ENCODE data around the gene ARHGEF40. TPM values are rescaled to one million over a fixed set of nuclear protein-coding genes. Genes with fewer than 3 reads are reported as not detected.

Gene ARHGEF40
- total RNA-seq, 1 donor from 2014 or later = 65.8 TPM

DNA sequence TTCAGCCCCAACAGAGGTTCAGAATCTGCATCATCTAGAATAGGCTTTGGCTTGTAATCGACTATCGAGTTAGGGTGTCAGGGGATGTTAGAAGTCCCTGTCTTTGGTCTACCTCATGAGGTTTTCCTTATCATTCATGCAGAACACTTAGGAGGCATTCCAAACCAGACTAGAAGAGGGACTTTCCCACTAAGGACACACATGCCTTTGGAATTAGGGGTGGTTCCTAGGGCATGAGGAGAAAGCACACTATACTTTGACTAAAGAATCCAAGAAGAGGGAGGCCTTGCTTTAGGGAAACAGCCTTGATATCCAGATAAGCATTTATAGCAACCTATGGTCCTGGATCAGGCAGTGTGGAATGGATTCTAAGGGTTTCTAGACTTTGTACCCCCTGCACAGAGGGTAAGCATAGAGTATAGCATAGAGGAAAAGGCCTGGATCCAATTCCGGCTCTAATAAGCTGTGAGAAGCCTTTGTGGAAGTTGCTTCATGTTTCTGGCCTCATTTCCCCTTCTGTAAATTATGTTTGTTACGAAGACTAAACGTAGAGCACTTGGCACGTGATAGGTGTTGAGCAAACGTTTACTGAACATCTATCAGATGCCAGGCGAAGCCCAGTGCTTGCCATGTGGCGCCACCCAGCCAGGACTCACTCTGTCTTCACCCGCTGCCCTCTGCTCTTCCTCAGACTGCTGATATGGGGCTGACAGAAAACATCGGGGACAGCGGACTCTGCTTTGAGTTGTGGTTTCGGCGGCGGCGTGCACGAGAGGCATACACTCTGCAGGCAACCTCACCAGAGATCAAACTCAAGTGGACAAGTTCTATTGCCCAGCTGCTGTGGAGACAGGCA is 15.1 kb downstream of the ARHGEF40 start:
- Mint-ChIP-seq H3K9me3 (no peaks in the 10 kb centered on the region), H3K27ac (no peak overlapping the region), H3K36me3 (peaks cover 26% of the 10 kb centered on the region), H3K27me3 (no peaks in the 10 kb centered on the region), H3K4me1 (ENCODE audit: unreplicated experiment) (peaks cover 11% of the 10 kb centered on the region), H3K4me3 (no peak overlapping the region)
- no peak for DNase-seq (ENCODE audit: extremely low spot score, unreplicated experiment)
- TF ChIP-seq, protein P1, sequence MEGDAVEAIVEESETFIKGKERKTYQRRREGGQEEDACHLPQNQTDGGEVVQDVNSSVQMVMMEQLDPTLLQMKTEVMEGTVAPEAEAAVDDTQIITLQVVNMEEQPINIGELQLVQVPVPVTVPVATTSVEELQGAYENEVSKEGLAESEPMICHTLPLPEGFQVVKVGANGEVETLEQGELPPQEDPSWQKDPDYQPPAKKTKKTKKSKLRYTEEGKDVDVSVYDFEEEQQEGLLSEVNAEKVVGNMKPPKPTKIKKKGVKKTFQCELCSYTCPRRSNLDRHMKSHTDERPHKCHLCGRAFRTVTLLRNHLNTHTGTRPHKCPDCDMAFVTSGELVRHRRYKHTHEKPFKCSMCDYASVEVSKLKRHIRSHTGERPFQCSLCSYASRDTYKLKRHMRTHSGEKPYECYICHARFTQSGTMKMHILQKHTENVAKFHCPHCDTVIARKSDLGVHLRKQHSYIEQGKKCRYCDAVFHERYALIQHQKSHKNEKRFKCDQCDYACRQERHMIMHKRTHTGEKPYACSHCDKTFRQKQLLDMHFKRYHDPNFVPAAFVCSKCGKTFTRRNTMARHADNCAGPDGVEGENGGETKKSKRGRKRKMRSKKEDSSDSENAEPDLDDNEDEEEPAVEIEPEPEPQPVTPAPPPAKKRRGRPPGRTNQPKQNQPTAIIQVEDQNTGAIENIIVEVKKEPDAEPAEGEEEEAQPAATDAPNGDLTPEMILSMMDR (conservative IDR thresholded peaks at IDR 0.05) = no peak

DNA sequence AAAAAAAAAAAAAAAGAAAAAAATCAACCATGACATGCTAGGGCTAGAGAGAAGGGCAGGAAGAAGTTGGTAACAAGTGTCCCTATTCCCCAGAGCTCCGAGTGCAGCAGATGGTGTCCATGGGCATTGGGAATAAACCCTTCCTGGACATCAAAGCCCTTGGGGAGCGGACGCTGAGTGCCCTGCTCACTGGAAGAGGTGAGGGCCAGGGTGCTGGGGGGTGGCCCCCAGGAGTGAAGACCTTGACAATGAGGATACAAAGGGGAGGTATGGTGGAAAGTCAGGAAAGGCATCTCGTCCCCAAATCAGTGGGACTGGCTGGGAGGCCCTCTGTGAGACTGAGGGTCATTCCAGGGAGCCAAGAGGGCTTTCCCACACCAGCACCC is 16.8 kb downstream of the ARHGEF40 start:
- Mint-ChIP-seq H3K4me1 (ENCODE audit: unreplicated experiment) (peaks cover 11% of the 10 kb centered on the region), H3K4me3 (no peak overlapping the region)

DNA sequence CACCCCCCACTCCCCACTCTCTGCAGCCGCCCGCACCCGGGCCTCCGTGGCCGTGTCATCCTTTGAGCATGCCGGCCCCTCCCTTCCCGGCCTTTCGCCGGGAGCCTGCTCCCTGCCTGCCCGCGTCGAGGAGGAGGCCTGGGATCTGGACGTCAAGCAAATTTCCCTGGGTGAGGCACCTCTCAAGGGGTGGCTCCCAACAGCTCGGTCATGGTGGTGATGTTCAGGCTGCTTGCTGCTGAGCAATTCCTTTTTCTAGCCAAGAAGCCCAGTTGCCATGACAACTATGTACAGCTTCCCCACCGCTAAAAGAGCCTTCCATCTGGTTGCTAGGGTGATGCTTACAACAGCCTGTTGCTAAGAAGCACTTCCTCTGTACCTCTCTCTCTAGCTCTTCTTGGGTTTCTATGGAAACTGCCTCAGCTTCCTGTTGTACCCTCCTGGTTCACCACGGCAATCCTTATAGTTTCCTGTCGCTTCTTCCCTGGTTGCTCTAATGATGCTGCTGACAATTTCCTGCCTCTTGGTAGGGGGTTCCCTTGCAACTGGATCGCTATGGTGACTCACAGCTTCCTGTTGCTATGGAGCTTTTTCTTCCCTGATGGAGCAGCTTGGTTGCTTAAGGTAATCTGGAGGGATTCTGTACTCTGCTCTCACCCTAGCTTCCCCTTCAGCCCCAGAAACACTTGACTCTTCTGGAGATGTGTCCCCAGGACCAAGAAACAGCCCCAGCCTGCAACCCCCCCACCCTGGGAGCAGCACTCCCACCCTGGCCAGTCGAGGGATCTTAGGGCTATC is 17.4 kb downstream of the ARHGEF40 start:
- Mint-ChIP-seq H3K4me3 (peak overlapping the region; percentile 61), H3K36me3 (peaks cover 34% of the 10 kb centered on the region), H3K9me3 (no peaks in the 10 kb centered on the region), H3K27ac (peak overlapping the region; percentile 48), H3K4me1 (ENCODE audit: unreplicated experiment) (peaks cover 12% of the 10 kb centered on the region), H3K27me3 (no peaks in the 10 kb centered on the region)
- no peak for DNase-seq (ENCODE audit: extremely low spot score, unreplicated experiment)
- TF ChIP-seq, protein P1 (conservative IDR thresholded peaks at IDR 0.05) = no peak

More for the DNA sequence above, 16.8 kb downstream of the ARHGEF40 start:
- peaks cover 32% of the 10 kb centered on the region for H3K36me3 Mint-ChIP-seq
- no peaks in the 10 kb centered on the region for H3K27me3 Mint-ChIP-seq
- no peaks in the 10 kb centered on the region for H3K9me3 Mint-ChIP-seq
- TF ChIP-seq, protein P1 (conservative IDR thresholded peaks at IDR 0.05) = no peak
- no peak for DNase-seq (ENCODE audit: extremely low spot score, unreplicated experiment)
- H3K27ac Mint-ChIP-seq = no peak overlapping the region

DNA sequence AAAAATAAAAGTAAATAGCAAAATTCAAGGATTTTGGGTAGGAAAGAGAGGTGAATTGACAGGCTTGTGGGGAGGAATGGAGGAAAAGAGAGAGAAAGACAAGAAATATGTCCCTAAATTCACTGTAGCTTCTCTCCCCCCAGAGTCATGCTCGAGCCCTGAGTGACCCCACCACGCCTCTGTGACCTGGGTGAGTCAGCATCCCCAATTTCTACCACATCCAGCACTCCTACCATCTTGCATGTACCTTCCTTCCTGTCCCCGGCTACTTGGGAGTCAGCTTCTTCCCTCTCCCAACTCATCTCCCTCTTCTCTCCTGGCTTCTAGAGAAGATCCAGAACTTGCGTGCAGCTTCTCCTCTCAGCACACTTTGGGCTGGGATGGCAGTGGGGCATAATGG is 18.6 kb downstream of the ARHGEF40 start:
- Mint-ChIP-seq H3K9me3 (no peaks in the 10 kb centered on the region), H3K27me3 (no peaks in the 10 kb centered on the region), H3K27ac (no peak overlapping the region)

DNA sequence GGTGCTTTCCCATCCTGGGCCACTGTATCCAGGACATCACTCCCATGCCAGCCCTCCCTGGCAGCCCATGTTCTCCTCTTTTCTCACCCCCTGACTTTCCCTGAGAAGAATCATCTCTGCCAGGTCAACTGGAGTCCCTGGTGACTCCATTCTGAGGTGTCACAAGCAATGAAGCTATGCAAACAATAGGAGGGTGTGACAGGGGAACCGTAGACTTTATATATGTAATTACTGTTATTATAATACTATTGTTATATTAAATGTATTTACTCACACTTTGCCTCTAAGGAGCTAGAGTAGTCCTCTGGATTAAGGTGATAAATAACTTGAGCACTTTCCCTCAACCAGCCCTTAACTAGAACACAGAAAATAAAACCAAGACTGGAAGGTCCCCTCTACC is 19.2 kb downstream of the ARHGEF40 start:
- no peaks in the 10 kb centered on the region for H3K9me3 Mint-ChIP-seq
- H3K27me3 Mint-ChIP-seq = no peaks in the 10 kb centered on the region
- H3K4me3 Mint-ChIP-seq = no peak overlapping the region
- H3K4me1 Mint-ChIP-seq (ENCODE audit: unreplicated experiment) = peaks cover 27% of the 10 kb centered on the region
- TF ChIP-seq, protein P1 (conservative IDR thresholded peaks at IDR 0.05) = no peak
- DNase-seq (ENCODE audit: extremely low spot score, unreplicated experiment) = no peak
- H3K27ac Mint-ChIP-seq = no peak overlapping the region
- H3K36me3 Mint-ChIP-seq = peaks cover 34% of the 10 kb centered on the region

More for the DNA sequence above, 18.6 kb downstream of the ARHGEF40 start:
- Mint-ChIP-seq H3K4me3 (no peak overlapping the region), H3K36me3 (peaks cover 38% of the 10 kb centered on the region), H3K4me1 (ENCODE audit: unreplicated experiment) (peaks cover 21% of the 10 kb centered on the region)
- DNase-seq (ENCODE audit: extremely low spot score, unreplicated experiment) = no peak
- TF ChIP-seq, protein P1 (conservative IDR thresholded peaks at IDR 0.05) = no peak
